ENCODE measurements around the gene LIPC. TPM values are rescaled to one million over a fixed set of nuclear protein-coding genes. Genes with fewer than 3 reads are reported as not detected.

Gene LIPC
- total RNA-seq, 1 donor from 2014 or later: not detected

DNA sequence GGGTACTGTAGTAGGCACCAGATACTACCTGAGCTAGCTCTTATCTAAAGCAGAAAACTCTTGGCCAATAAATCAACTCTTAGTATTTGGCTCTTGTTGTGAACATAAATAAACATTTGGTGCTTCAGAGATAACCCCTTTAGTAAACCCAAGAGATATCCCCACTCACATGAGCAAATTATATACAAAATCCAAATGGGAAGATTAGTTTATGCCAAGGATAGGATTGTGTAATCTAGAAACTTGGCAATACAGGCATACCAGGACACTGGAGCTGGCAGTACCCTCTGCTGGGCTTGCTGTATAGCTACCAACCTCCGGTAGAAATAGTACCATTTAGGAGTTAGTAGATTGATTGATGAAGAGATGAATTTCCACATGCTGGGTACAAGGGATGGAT, 127.0 kb downstream of the LIPC start:
- intact Hi-C loops (cut with DNase I): no loop called here
- TF ChIP-seq, protein P1, sequence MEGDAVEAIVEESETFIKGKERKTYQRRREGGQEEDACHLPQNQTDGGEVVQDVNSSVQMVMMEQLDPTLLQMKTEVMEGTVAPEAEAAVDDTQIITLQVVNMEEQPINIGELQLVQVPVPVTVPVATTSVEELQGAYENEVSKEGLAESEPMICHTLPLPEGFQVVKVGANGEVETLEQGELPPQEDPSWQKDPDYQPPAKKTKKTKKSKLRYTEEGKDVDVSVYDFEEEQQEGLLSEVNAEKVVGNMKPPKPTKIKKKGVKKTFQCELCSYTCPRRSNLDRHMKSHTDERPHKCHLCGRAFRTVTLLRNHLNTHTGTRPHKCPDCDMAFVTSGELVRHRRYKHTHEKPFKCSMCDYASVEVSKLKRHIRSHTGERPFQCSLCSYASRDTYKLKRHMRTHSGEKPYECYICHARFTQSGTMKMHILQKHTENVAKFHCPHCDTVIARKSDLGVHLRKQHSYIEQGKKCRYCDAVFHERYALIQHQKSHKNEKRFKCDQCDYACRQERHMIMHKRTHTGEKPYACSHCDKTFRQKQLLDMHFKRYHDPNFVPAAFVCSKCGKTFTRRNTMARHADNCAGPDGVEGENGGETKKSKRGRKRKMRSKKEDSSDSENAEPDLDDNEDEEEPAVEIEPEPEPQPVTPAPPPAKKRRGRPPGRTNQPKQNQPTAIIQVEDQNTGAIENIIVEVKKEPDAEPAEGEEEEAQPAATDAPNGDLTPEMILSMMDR (IDR thresholded peaks at IDR 0.05): peak in 1 of 3 experiments; percentile 9

DNA sequence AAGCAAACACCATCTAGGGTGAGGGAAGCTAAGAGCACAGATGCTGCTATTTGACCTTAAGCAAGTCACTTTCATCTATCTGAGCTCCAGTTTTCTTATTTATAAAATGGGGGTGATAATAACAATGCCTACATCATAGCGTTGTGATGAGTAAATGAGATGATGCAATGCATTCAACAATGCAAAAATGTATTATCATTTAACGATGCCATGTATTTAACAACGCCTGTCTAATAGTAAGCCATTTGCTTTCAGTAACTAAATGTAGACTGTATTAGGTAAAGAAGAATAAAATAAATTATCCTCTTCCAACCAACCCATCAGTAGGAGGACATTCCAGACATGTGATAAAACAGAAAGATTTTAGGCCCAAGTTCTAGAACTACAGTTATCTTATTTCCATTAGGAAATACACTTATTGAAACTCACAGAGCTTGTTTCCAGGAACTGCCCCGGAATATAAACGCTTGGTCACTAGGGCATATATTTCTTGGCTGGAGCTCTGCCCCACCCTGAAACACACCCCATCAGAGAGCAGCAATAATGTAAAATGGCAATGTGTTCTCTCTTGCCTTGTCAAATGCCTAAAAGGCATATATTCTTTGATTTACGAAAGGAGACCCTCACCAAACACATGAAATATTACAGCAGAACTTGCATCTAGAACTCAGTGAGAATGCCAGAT, 128.3 kb downstream of the LIPC start:
- Histone ChIP-seq H3K36me3 (no peaks in the 10 kb centered on the region), H3K4me1 (no peaks in the 10 kb centered on the region), H3K4me3 (no peak overlapping the region), H3K27ac (no peak overlapping the region), H3K27me3 (no peaks in the 10 kb centered on the region), H3K9me3 (no peaks in the 10 kb centered on the region)
- TF ChIP-seq, protein P1 (IDR thresholded peaks at IDR 0.05): no peak
- intact Hi-C loops (cut with DNase I): no loop called here
- no peak for DNase-seq (ENCODE audit: low spot score in 2 of 2)

More for the DNA sequence above, 127.0 kb downstream of the LIPC start:
- H3K27me3 ChIP-seq: no peaks in the 10 kb centered on the region
- no peaks in the 10 kb centered on the region for H3K9me3 ChIP-seq
- no peaks in the 10 kb centered on the region for H3K36me3 ChIP-seq
- H3K27ac ChIP-seq: no peak overlapping the region
- no peaks in the 10 kb centered on the region for H3K4me1 ChIP-seq
- DNase-seq (ENCODE audit: low spot score in 2 of 2): no peak
- H3K4me3 ChIP-seq: no peak overlapping the region

DNA sequence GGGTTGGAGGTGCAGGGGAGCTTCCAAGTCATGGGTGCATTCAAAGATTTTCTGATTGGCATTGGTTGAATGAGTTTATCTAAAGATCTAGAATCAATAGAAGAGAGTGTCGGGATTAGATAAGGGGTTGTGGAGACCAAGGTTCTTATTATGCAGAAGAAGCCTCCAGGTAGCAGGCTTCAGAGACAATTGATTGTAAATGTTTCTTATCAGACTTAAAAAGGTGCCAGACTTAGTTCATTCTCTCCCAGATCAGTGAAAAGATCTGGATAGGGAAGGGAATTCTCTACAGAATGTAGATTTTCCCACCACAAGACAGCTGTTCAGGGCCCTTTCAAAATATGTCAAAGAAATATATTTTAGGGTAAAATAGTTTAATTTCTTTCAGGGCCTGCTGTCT, 129.5 kb downstream of the LIPC start:
- no peak overlapping the region for H3K4me3 ChIP-seq
- intact Hi-C loops (cut with DNase I): no loop called here
- no peak for DNase-seq (ENCODE audit: low spot score in 2 of 2)
- TF ChIP-seq, protein P1 (IDR thresholded peaks at IDR 0.05): no peak
- H3K27ac ChIP-seq: no peak overlapping the region
- no peaks in the 10 kb centered on the region for H3K36me3 ChIP-seq
- H3K4me1 ChIP-seq: no peaks in the 10 kb centered on the region
- H3K27me3 ChIP-seq: no peaks in the 10 kb centered on the region
- H3K9me3 ChIP-seq: no peaks in the 10 kb centered on the region

DNA sequence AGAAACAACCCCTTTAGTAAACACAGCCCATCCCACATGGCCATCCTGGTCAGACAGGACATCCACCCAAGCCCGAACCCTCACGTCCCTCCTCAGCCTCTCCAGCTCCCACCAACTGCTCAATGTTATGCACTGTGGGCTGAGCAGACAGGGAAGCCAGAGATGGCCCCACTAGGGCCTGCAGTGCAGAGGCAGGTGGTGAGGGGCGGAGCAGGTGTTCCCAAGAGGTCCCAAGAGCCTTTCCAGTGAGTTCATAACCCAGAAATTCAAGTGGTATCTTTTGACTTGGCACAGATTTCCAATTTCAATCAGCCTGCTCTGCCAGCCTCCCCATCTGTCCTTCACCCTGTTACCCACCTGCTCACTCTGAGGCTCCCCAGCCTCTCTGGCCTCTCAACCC, 130.3 kb downstream of the LIPC start:
- Histone ChIP-seq H3K36me3 (no peaks in the 10 kb centered on the region), H3K4me3 (no peak overlapping the region), H3K9me3 (no peaks in the 10 kb centered on the region), H3K27me3 (no peaks in the 10 kb centered on the region), H3K4me1 (no peaks in the 10 kb centered on the region), H3K27ac (no peak overlapping the region)
- intact Hi-C loops (cut with DNase I): no loop called here
- no peak for DNase-seq (ENCODE audit: low spot score in 2 of 2)
- TF ChIP-seq, protein P1 (IDR thresholded peaks at IDR 0.05): no peak

DNA sequence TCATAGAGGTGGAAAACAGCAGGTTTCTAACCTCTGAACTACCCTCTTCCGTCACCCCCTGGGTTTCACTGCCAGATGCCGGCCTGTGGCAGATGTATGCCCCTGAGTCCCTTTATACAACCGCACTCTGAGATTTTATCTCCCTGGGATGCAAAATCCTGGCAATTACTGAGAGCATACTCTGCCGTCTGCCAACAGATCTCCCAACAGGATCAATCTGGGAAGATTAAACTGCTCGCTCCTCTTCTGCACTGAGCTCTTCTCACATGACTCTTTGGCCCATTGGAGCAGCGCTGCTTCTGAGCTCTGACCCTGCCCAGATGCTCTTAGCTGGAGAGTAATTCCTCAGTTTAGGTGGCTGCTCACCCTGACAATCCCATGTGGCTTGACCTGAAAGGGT, 133.2 kb downstream of the LIPC start:
- H3K27me3 ChIP-seq: no peaks in the 10 kb centered on the region
- H3K4me1 ChIP-seq: no peaks in the 10 kb centered on the region
- H3K27ac ChIP-seq: no peak overlapping the region
- TF ChIP-seq, protein P1 (IDR thresholded peaks at IDR 0.05): no peak
- DNase-seq (ENCODE audit: low spot score in 2 of 2): no peak
- intact Hi-C loops (cut with DNase I): no loop called here
- no peaks in the 10 kb centered on the region for H3K36me3 ChIP-seq
- no peak overlapping the region for H3K4me3 ChIP-seq
- H3K9me3 ChIP-seq: no peaks in the 10 kb centered on the region

DNA sequence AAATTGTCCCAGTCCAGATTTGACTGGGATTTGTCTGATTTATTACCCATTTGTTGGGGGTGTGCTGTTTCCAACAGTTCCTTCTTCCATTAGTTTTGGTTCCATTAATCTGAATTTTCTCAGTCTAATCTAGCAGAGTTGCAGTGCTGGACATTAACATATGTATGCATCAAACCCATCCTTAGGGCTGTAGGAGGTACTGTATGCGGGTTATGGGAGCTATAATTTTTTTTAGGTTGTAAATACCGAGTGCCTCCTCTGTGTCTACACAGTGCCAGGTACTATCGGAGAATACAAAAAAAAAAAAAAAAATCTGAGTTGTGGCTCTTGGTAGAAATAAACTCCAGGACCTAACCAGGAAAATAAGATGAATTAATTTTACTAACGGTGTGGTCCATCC, 133.8 kb downstream of the LIPC start:
- Histone ChIP-seq H3K4me1 (no peaks in the 10 kb centered on the region), H3K36me3 (no peaks in the 10 kb centered on the region), H3K9me3 (no peaks in the 10 kb centered on the region), H3K27me3 (no peaks in the 10 kb centered on the region), H3K4me3 (no peak overlapping the region), H3K27ac (no peak overlapping the region)
- TF ChIP-seq, protein P1 (IDR thresholded peaks at IDR 0.05): no peak
- DNase-seq (ENCODE audit: low spot score in 2 of 2): no peak
- intact Hi-C loops (cut with DNase I): no loop called here

All from ascending aorta (tissue), 2 donors.